CD4-positive, alpha-beta T cell treated with Interferon gamma for 1 hour (primary cell): Measurements from ENCODE around the gene BCL7C.

Experiments used
- DNase-seq: peaks from one replicate; pipeline ENCODE4 v3.0.0-alpha.2; 2020

BCL7C gene

DNA sequence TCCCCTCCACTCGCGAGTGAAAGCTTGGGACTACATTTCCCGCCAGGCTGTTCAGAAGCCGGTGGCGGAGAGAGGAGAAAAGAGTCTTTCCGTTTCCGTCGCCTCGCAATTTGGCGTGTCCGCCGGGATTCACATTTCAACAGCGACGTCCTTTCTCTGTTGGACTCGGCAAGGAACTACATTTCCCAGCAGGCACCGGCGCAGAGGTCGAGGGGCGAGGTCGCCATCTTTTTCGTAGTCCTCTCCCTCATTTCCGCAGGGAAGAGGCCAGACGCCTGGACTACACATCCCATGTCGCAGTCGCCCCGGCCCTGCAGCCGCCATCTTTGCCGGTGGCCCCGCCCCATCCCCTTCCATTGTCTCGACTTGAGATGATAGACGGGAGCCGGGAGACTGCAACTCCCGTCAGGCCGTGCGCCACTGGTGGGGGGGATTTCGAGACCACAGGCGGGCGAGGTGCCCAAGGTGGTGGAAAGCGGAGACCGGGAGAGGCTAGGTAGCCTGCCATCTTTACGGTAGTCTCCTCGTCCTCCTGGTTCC is 28.6 kb upstream of the BCL7C start:
- peak; percentile 100 for DNase-seq

DNA sequence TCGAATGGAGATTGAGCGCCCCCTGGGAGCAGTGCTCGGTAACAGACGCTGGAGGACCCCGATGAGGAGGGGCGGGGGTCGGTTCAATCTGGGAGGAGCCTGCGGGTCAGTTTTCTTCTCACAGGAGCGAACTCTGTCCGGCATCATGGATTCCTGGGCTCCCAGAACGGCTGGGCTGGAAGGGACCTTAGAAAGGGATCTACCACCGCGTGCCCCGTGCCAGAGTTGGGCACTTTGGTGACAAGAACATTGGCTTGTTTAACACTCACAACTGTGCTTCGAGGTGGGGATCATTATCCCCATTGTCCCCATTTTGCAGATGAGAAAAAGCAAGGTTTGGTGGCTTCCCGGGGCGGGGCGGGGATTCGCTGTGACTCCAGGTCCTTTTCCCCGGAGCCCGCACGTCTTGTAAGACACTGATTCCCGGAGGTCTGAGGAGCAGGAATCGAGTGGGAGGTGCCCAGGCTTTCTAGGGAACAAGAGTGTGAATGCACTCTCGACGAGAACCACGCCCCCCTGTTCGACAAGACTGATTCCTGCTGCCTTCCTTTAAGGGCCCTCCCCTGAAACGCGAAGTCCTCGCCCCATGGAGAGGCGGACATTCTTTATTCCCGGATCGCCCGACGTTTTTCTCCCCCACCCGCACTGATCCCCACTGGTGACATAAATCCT is 28.0 kb upstream of the BCL7C start:
- peak; percentile 85 for DNase-seq

DNA sequence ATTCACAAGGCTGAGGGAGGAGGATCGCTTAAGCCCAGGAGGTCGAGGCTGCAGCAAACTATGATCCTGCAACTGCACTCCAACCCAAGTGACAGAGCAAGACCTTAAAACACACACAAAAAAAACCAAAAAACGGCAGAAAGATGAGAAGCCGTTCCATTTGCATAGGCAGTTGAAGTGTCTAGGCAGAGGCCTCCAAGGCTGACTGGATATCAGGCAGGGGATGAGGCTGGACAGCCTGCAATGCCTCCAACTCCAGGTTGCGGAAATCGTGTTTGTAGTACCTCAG is 27.5 kb upstream of the BCL7C start:
- DNase-seq, result no peak

DNA sequence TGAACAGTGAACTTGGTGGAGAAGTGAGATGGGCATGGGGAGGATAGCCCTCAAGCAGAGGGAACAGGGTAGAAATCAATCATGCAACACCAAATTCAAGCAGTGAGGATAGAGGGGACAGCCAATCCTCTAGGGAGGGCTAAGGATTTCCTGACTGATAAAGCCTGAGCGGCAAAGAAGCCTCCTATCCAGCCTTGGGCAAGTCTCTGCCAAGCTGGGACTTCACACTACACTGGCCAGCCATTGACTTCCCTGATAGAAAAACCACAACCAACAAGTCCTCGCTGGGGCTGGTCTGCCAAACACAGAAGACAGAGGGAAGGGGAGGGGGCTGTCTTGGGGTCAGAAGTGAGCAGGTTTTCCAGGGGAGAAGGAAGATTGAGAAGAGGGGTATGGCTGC is 27.0 kb upstream of the BCL7C start:
- DNase-seq, result no peak

DNA sequence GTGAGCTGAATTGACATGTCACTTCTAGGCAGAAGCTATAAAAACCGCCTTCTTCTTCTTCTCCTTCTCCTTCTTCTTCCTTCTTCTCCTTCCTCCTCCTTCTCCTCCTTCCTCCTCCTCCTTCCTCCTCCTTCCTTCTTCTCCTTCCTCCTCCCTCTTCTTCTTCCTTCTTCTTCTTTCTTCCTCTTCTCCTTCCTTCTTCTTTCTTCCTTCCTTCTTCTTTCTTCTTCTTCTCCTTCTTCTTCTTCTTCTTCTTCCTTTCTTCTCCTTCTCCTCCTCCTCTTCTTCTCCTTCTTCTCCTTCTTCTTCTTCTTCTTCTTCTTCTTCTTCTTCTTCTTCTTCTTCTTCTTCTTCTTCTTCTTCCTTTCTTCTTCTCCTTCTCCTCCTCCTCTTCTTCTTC is 24.7 kb upstream of the BCL7C start:
- no peak for DNase-seq

DNA sequence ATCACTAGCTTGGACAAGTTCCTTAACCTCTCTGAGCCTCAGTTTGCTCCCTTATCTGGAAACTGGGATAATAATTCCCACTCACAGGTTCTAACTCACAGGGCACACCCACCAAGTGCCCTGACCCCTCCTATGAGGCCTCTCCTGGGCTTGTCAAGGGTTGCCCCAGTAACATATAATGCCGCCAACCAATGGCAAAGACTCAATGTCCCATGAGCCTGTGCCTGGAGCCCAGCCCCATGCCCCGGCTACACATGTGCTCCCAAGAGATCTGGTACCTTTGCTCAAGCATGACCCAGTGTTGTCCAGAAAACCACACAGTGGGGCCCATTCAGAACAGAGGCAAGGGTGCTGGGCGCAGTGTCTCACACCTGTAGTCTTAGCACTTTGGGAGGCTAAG is 21.0 kb upstream of the BCL7C start:
- DNase-seq, result no peak

DNA sequence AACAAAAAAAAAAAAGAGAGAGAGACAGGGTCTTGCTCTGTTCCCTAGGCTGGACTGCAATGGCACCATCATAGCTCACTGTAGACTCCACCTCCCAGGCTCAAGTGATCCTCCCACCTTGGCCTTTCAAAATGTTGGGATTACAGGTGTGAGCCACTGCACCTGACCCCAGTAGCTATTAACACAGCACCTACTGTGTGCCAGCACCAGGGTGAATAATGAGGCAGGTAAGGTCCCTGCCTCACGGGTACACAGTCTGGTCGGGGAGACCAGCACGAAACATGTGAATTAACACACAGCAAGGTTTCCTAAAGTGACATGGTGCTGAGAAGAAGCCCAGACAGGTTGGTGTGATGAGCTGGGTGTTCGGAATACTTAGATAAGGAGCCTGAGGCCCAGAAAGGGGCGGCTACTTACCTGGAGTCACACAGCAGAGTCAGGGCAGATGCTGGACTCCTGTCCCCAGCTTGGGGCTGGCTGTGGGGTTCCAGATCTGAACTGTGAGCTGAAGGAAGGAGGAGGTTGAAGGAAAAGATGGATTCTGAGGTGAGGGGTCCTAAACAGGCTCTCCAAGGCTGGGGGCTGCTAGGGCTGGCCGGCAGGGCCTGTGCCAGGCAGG is 19.0 kb upstream of the BCL7C start:
- no peak for DNase-seq

DNA sequence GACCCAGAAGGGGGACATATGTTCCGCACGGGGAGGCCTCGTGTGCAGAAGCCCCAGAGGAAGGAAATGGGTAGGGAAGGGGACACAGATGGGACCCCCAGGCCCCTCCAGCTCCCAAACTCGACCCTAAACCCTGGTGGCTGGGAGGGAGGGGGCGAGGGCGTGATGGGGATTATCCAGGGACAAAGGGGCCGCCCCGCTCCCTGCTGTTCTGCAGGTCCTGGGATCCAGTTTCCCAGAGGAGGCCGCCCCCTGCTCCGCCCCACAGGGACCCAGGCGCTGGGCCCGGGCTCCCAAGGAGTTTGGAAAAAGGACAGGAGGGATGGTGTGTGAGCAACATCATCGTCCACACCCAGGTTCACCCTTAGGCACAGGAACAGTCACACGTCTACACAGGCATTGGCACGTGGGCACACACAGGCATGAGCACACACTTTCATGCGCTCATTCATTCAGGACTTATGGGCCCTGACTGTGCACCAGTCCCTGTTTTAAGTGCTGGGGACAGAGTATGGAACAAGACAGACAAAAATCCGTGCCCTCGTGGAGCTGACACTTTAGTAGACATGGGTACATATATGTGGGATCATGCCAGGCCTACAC is 16.7 kb upstream of the BCL7C start:
- no peak for DNase-seq

DNA sequence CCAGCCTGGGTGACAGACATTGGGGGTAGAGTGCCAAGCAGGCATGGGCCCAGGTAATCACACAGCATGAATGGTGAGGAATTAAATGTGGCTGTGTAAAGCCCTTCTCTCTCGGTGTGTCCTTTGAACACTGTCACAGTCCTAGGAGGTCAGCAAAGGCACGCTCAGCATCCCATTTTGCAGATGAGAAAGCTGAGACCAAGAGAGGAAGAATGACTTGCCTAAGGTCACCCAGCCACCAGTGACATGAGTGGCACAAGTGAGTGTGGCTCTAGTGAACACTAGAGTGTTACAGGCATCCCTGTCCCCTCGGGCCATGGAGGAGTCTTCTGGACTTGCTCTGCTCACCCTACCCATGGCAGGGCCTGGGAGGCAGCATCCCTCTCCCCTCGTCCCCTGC is 13.2 kb upstream of the BCL7C start:
- DNase-seq, result no peak

DNA sequence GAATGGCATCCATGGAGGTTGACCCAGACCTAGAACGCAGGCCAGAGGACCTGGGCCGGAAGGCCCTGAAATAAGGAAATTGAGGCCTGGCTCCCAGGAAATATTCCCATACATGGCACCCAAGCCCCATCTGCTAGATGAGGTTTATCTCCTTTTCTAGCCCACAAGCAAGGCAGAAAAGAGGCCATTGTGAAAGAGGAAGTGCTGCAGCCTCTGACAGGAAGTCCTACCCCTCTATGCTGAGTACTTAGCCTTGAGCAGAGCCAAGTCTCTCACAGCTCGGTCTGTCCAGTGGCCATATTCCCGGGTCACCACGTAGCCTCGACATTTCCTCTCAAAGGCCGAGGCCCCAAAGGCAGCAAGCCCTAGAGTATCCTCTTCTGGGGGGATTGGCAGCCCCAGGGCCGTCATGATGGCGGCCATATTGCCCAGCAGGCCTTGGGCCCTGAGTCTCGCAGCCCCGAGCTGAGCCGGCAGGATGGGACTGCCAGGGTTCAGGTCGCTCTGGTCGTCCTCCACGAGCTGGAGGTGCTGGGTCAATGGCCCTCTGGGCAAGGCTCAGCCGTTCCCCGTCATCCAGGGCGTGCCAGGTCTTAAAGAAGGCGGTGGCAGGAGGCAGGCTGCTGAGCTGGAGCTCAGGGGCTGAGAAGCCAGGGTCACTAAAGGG is 10.4 kb upstream of the BCL7C start:
- DNase-seq, result no peak

DNA sequence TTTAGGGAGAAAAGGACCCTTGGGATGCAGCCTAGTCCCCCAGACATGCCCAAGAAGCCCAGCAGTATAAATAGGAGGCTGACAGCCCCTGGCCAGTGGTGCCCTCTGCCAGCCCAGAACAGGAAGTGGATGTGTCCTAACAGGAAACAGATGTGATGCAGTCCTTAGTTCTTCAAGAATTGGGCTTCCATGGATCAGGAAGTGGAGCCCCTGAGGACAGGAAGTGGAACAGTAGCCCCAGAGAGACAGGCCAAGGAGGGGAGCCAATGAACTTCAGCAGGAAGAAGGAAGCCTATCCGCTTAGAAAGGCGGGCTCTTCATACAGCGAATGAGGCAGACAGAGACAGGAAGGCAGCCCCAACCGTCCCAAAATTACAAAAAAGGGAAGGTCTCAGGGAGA is 9.7 kb upstream of the BCL7C start:
- peak; percentile 51 for DNase-seq

DNA sequence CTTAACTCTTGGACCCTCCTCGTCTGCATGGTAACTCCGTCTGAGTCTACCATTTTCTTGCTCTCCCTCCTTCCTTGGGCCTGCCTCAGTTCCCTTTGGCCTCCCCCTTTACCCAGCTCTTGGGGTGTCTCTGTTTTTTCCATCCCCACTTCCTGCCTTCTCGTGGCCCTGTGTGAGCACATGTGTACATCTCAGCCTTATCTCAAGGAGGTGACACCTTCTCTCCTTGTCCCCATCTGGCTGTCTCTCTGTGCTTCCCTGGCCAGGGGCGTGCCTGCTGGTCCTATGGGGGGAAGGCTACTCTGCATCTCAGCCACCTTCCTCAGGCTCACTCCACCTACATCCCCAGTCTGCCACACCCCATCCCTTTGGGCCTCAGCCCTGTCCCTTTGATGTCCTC is 9.1 kb upstream of the BCL7C start:
- no peak for DNase-seq

DNA sequence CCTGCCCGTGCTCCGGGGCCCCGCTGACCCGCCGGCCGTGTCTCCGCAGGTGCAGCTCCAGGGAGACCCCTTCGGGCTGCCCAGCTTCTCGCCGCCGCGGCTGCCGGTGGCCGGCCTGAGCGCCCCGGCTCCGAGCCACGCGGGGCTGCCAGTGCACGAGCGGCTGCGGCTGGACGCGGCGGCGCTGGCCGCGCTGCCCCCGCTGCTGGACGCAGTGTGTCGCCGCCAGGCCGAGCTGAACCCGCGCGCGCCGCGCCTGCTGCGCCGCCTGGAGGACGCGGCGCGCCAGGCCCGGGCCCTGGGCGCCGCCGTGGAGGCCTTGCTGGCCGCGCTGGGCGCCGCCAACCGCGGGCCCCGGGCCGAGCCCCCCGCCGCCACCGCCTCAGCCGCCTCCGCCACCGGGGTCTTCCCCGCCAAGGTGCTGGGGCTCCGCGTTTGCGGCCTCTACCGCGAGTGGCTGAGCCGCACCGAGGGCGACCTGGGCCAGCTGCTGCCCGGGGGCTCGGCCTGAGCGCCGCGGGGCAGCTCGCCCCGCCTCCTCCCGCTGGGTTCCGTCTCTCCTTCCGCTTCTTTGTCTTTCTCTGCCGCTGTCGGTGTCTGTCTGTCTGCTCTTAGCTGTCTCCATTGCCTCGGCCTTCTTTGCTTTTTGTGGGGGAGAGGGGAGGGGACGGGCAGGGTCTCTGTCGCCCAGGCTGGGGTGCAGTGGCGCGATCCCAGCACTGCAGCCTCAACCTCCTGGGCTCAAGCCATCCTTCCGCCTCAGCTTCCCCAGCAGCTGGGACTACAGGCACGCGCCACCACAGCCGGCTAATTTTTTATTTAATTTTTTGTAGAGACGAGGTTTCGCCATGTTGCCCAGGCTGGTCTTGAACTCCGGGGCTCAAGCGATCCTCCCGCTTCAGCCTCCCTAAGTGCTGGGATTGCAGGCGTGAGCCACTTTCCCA is 8.4 kb upstream of the BCL7C start:
- peak; percentile 44 for DNase-seq

DNA sequence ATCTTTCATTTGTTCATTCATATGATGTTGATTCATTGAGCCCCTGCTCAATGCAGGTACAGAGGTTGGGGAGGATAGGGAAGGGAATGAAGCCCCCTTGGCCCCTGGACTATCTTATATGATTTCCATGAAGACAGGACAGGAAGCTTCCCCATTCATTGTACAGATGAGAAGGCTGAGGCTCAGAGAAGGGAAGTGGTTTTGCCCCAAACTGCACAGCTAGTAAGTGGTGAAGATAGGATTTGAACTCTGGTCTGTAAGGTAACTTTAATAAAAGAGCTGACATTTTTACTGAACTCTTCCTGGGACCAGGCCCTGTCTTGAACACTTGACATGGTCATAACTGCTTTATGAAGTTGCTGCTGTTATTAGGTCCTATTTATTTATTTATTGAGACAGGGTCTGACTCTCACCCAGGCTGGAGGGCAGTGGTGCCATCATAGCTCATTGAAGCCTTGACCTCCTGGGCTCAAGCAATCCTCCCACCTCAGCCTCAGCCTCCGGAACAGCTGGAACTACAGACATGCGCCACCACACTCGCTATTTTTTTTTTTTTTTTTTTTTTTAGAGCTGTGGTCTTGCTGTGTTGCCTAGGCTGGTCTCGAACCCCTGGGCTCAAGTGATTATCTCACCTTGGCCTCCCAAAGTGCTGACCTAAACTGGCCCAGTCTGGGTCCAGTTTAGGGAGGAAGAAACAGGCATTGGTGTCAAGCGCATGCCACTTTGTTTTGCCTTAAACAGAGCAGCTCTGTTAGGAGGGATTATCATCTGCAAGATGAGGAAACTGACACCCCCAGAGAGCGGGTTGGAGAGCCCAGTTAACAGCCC is 7.5 kb upstream of the BCL7C start:
- no peak for DNase-seq

DNA sequence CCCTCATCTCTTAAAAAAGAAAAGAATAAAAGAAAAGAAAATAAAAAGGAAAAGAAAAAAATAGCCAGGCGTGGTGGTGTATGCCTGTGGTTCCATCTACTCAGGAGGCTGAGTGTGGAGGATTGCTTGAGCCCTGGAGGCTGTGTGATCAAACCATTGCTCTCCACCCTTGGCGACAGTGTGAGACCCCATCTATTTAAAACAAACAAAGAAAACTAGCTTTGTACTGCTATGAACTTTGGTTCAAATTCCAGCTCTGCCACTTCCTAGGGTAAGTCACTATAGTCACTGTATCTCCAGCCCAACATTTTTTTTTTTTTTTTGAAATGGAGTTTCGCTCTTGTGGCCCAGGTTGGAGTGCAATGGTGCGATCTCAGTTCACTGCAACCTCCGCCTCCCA is 6.7 kb upstream of the BCL7C start:
- DNase-seq, result no peak

DNA sequence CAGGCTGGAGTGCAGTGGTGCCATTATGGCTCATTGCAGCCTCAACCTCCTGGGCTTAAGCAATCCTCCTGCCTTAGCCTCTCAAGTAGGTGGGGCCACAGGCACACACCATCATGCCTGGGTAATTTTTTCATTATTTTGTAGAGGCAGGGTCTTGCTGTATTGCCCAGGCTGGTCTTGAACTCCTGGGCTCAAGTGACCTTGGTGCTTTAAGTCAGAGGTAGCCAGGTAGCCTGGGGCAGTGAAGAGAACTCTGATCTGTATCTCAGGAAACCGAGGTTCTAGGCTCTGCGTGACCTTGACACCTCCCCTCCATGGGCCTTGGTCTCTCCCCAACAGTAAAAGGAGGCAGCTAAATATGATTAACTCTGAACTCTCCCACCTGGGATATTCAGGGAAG is 5.9 kb upstream of the BCL7C start:
- no peak for DNase-seq

DNA sequence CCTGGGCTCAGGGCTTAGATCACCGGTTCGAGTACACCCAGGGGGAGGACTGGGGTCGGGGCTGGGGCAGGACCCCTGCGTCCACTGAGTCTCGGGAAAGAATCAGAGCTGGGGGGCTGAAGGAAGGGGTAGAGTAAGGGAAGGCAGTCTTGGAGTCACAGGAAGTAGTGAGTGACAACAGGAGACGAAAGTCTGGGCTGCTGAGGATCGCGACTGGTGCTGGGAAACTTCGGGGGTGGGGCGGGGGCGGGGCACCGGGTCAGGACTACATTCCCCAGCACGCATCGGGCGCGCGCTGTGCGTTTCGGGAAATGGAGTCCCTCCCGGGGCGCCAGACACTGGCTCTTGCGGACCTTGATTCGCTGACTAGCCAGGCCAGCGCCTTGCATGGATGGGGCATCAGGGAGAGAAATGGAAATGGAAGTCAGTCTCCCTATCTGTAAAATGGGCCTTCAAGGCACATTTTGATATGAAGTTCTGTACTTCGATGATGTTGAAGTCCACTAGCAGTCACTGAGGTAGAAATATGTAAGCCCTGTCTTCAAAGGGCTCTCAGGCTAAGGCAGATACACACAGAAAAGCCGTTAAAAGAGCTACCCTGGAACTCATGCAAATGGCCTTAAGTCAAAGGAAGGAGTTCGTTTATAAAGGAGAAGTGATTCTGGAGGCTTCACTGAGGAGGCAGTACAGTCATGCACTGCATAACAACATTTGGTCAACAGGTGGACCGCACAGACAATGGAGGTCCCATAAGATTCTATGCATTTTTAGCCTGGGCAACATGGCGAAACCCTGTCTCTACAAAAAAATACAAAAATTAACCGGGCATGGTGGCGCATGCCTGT is 3.2 kb upstream of the BCL7C start:
- peak; percentile 76 for DNase-seq

DNA sequence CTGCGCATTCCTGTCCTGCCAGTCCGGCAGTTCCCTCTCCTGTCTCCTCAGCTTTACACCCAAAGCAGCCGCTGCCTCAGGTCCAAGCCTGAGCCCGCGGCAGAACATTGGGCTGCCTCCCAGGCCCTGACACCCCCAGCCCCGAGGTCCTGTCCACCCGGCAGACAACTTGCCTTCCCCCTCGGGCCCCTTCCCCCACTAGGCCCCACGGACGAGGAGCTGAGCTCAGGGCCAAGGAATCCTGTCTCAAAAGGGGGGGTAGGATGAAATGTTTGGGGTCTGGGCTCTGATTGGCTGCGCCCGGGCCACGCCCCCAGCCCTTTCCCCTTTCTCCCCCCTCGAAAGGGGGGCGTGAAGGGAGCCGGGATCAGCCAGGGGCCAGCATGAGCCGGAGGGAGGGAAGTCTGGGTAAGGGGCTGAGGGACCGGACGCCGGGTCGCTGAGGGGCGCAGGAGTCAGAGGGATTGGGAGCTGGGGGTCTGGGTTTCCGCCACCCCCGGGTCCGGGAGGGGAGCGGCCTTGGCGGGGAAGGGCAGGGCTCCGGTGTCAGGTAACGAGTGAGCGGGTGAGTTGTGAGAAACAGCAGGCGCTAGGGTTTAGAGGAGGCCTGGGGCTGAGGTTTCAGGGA is 2.5 kb upstream of the BCL7C start, which contains the start of gene CTF1:
Gene CTF1 (plus strand): TSS at position 354 of the 628 bp plus-strand sequence. CDS start 30 bp downstream, at position 384.
- DNase-seq, result no peak

DNA sequence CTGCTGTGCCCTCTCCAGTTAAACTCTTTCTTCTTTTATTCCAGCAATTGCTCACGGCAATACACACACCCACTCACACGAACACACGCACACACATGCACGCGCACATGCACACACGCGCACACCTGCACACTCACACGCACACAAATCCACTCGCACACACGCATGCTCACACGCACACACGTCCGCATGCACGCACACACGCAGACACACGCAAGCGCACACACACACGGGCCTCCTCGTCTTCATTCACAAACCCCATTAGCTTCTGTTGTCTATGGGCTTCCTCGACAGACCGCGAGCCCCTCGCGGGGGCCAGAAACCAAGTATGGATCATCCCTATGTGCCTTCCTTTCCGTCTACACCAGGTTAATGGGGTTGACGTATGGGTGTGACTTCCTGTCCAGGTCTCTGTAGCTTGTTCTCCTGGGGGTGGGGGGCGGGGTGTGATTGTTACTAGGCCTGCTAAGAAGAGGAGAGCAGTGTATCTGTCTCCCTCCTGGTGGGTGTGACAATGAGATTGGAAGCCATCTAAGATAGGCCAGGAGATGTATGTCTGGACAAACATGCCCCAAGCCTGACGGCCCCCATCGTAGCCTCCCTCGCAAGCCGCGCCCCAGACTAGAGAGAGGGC is 1.9 kb upstream of the BCL7C start:
- DNase-seq, result no peak
